GM12874 (cell line): ENCODE measurements around the gene PAPPA.

Source experiments
- TF ChIP-seq, protein P1 (sequence below): IDR thresholded peaks from 2 replicates; pipeline ENCODE4 v1.5.1; 2011; ENCODE audit warnings: low read depth, mild to moderate bottlenecking, control low read depth, low read length, moderate library complexity; ENCODE audit not compliant: insufficient read depth

The PAPPA gene

DNA sequence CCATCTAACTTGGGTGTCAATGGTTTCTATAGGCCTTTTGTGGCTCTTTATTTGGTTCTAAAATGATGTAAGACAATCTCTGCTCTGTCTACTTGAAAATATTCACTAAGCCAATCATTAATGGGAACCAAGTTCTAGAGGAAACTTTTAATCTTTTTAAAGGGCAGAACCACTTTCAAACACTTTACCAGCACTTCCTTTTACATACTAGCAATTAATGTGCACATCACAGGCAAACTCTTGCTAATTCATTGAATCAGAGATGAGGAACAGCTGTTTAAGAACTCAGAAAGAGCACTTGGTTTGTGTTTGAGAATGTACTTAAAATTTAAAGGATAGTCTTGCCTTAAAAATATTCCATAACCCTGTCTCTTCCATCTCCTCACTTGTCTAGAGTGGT lies 83.4 kb downstream of the PAPPA start:
- TF ChIP-seq, protein P1, sequence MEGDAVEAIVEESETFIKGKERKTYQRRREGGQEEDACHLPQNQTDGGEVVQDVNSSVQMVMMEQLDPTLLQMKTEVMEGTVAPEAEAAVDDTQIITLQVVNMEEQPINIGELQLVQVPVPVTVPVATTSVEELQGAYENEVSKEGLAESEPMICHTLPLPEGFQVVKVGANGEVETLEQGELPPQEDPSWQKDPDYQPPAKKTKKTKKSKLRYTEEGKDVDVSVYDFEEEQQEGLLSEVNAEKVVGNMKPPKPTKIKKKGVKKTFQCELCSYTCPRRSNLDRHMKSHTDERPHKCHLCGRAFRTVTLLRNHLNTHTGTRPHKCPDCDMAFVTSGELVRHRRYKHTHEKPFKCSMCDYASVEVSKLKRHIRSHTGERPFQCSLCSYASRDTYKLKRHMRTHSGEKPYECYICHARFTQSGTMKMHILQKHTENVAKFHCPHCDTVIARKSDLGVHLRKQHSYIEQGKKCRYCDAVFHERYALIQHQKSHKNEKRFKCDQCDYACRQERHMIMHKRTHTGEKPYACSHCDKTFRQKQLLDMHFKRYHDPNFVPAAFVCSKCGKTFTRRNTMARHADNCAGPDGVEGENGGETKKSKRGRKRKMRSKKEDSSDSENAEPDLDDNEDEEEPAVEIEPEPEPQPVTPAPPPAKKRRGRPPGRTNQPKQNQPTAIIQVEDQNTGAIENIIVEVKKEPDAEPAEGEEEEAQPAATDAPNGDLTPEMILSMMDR, result no peak

DNA sequence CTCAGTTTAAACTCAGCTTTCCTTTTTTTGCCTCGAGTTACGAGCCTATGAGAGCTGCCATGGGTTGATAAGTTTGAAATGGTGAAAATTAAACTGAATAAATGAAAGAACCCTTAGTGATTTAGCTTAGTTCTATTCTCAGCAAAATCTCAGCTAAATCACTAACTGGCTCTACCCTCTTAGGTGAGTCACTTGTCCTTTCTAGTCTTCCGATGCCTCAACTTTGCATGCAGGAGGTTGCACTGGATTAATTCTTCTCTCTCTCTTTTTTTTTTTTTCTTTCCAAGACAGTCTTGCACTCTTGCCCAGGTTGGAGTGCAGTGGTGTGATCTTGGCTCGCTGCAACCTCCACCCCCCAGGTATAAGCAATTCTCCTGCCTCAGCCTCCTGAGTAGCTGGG lies 83.9 kb downstream of the PAPPA start:
- TF ChIP-seq, protein P1, result no peak

DNA sequence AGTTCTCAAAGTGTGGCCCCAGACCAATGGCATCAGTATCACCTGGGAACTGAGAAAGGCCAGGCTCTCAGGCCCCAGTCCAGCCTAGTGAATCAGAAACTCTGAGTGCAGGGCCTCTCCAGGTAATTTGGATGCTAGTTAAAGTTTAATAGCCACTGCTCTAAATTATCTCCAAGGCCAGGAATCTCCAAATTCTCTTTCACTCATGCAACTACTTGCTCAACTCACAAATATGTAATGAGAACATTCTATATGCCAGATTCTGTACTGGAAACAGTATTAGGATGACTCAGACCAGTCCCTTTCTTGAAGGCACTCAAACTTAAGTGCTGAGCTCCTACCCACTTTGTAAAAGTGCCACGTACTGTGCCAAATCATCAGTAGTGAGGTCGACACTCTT lies 84.6 kb downstream of the PAPPA start:
- TF ChIP-seq, protein P1, result no peak

DNA sequence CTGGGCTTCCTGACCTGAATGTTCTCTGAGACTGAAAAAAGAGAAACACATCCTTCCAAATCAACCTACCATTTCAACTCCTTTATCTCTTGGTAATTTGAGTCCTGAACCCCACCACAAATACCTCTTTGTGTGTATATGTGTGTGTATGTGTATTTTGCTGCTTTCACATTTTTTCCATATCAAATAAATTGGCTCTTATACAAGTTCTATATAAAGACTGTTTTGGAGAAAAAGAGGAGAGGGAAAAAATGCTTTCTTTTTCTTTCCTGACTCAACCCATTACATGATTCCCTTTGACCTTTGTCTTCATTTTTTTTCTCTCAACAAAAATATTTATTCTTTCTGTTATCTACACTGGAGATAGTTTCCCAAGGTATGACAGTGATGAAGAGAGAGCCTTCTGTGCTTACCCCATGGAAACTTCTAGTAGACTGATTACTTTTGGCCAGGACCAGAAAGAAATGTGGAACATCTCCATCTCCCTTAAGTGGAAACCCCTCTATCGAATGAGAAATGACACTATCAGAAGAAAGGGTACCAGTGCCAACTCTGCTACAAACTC lies 85.3 kb downstream of the PAPPA start:
- TF ChIP-seq, protein P1, result no peak

DNA sequence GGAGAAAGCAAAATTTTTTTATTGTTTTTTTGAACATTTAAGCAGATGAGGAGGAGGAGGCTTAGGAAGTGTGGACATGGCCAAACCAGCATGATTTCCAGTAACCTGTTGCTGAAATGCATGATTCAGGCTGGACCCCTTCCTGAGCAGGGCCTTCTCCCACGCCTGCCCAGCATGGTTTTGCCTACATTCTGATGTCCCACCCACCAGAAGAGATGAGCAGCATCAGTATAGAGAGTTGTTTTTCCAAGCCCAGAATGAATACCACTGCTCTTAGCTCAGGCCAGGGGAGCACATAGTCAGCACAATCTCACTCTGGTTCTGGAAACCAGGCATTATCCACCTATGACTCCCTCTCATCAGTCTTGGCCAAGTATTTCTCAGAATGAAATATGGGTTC lies 90.1 kb downstream of the PAPPA start:
- TF ChIP-seq, protein P1, result no peak

DNA sequence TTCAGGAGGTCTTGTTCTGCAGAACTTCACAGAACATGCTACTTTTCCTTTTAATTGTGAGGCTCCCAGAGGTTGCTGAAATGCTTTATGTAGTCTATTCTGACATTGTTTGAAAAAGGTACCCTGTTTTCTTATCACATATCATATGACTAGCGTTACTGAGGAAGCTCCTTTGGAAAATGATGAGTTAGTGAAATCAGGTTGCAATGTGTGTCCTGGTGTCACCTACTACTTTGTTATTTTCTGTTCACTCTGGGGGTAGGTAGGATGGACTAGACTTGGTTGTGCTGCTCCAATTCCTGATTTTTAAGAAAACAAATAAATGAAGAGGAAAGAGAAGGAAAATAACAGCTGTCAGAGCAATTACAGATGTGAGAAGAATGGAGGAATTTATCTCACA lies 93.7 kb downstream of the PAPPA start:
- TF ChIP-seq, protein P1, result no peak

DNA sequence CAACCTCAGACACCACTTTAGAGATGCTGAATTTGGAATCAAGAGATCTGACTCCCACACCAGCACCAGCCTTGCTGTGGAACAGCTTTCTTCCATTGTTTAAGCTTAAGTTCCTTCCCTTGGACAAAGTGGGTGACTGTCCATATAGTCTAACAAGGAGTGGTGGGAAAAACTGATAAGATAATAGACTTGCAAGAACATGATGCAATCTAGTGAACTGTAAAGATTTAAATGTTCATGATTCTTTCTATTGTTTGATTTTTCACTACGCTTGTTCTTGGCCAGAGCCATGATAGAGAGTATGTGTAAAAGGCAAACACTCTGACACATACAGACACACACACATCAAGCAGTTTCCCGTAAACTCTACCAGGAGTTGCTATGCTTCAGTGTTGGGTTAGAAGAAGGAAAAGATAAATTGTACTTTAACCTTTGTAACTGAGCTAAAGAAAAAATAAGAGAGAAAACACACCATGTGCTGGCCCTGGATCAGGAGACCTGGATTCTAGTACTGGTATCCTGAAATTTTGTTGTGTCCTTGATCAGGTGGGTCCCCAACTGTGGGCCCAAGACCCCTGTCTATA lies 94.3 kb downstream of the PAPPA start:
- TF ChIP-seq, protein P1, result no peak

DNA sequence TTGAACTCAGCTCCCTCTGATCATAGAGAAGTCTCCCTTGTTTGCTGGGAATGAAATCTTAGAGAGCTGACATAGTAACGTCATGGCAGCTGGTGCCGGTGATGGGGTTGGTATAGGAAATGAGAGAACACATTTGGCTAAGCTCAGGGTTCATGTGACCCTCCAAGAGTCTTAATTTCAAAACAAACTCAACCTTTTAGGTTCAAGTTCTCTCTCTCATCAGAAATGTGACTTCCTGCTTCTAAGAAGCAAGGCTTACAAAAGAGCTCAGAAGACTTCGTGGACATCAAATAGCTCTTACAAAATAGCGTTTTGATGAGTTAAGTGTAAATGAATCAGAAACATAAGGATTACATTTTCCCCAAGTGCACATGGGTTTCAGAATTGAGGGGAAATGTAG lies 97.3 kb downstream of the PAPPA start:
- TF ChIP-seq, protein P1, result no peak
